ENCODE data around the gene RGS9. TPM values are rescaled to one million over a fixed set of nuclear protein-coding genes. Genes with fewer than 3 reads are reported as not detected.

The RGS9 gene
- total RNA-seq, 2 donors from 2014 or later: 5.3 to 7.3 TPM

Other genes with a start within 250 kb of the RGS9 start
- 10 to 100 TPM in 1 of 2 donors, 1 to 10 TPM in 1; 8.7 to 14.8 TPM for gene LRRC37A3, start 217.9 kb upstream of the RGS9 start, total RNA-seq
- gene GNA13, start 80.6 kb upstream of the RGS9 start, total RNA-seq: 10 to 100 TPM; 43.0 to 54.0 TPM